GM21529 (cell line): ENCODE measurements around the gene PPIB.

Experiments used
- ATAC-seq: cut with Tn5 transposase; IDR thresholded peaks from one replicate; pipeline ENCODE4 v1.9.1; 2021; ENCODE audit not compliant: unreplicated experiment

PPIB gene

GRCh38 chr15:64162869-64163658 lies at the start of gene PPIB:
Gene PPIB, minus strand, starts transcription at chr15:64163022. Its CDS starts 36 bp downstream, at chr15:64162986.
- peak; percentile 86 for ATAC-seq

GRCh38 chr15:64211696-64212095 lies 48.9 kb upstream of the PPIB start:
- no peak for ATAC-seq

- ATAC-seq = no peak
Observed at GRCh38 chr15:64210371-64210770, 47.5 kb upstream of the PPIB start.

DNA sequence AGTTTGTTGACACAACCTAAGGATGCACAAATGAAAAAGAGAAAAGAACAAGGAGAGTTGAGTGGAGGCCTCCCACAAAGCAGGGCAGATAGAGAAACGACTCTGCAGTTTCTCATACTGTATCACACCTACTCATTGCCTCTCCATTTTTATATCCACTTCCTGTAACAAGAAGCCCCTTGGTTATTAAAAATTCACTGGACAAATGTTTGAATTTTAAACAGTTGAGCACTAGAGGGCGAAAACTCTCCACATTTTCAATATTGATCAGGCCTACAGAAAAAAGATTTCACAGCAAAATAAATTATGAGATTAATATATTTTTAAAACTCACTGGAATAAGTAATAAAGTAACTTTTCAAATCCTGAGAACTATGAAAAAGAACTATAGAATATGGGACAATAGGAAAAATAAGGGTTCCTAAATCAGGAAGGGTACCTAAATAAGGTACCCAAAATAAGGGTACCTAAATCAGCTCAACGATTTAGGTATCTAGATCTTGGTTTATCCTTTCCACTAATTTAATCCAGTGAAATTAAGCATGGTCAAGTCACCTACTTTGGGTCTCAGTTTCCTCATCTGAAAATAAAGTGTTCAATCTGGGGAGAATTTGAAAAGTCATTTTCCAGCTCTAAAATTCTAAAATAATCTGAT lies 47.0 kb upstream of the PPIB start:
- no peak for ATAC-seq

GRCh38 chr15:64205202-64205601 lies 42.4 kb upstream of the PPIB start:
- ATAC-seq = no peak

DNA sequence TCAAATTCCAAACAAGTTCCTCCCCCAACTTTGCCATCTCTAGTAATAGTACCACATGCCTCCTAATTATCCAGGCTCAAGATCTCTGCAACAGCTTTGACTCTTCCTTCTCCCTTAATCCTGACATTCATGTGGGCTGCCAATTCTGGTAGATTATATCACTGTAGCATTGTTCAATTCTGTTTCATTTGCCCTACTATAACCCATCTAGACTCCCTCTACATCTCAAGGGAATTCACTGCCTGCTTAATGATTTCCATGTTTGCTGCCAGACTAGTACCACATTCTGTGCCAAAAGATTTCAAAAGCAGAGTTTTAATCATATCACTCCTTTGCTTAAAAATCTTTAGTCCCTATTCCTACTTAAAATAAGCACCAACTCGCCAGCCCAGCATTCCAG lies 34.6 kb upstream of the PPIB start:
- ATAC-seq = no peak

DNA sequence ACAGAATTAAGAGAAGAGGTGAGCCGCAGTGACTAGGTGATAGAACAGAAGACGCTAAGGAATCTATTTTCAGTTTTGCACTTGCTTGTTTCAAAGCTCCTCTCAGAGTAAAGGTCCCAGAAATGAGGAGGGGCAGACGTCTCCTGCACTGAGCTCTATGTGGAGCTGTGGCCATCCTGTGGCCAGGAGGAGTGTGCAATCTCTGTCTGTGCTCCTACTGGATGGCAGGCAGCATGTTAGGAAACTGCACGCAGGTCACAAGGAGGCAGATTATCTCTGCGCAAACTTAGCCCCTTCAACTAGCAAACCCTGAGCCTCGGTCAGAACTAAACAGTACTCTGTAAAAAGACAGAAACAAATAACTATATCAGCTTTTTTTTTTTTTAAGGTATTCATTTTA lies 31.1 kb upstream of the PPIB start:
- no peak for ATAC-seq

GRCh38 chr15:64191971-64192830 lies 29.4 kb upstream of the PPIB start:
- ATAC-seq = no peak

DNA sequence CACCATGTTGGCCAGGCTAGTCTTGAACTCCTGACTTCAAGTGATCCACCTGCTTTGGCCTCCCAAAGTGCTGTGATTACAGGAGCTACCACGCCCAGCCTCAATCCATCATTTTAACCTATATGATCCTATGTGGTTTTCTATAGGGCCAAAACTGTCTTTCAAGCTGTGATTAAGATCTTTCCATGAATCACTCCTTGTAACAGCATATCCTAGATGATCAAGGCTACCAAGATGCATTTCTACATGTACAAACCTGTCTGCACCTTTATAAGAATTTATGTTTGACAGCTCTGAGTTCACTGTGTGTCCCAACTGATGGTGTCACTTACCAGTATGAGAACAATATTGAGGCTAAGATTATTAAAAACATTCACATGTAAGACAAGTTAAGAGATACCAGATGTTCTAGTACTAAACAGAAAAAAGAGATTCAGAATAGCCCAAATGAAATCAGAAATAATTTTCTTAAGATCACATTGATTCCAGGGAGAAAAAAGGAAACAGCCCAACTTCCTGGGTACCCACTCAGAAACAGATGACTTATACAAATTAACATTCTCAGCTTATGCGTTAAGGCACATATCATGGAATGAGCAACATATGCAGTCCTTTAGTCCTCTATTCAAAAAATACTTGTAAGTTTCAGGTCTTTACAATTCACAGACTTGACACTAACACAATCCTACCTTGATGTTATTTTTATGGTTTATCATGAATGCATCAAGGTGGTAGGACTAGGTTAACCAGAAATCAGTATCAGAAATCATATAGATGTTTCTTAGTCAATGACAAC lies 24.8 kb upstream of the PPIB start:
- ATAC-seq = no peak

GRCh38 chr15:64185146-64185911 lies 22.5 kb upstream of the PPIB start:
- ATAC-seq = no peak

DNA sequence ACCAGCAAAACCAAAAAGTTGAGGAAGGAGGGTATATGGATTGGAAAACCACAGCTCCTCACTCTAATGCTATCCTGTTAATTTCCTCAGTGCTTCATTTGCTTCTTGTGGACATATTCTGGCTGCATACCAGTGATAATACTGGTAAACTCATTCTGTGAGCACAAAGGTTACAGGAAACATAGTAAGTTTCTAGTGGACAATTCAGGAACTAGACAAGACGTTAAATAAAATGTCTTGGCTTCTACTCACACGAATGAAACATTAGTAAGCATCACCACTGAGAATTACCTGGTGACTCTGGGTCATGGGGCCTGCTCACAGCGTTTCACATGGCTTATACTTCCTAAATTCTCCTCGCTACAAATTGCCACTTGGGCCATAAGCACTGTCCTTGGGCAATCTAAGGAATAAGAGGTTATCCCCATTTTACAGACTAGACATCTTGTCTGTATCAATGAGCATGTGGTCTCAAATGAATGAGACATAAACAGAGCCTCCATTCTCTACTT lies 20.1 kb upstream of the PPIB start:
- ATAC-seq = no peak

GRCh38 chr15:64180235-64180824 lies 17.5 kb upstream of the PPIB start:
- ATAC-seq = no peak

DNA sequence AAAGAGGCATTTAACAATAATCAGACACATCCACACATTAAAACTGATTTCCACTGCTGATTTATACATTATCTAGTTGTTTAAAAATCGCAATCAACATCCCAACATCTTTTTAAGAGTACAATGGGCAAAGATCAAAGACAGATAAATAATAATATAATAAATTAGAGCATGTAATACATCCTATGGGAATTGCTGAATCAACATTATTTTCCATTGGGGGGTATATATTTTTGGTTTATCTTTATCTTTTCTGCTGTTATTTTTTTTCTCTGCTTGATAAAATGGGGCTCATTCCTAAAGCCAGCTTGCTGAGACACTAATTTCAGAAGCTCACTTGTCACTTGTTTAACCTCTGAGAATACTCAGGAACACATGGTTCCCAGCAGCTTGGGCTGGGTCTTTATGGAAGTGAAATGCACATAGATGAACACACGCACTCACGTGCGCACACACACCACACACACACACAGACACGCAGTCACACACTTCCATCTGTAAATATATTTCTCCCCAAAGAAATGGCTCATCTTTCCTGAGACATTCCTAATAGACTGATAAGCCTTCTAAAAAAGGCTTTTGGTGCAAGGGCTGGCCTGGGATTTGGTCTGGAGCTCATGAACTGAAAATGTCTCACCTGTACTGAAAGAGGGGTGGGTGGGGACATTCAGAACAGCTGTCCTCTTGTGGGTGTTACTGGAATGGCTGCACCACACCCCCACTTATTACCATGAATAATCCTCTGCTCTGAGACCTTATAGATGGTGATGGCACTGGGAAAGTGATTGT lies 3.5 kb upstream of the PPIB start:
- no peak for ATAC-seq

GRCh38 chr15:64164436-64164835 lies 1.6 kb upstream of the PPIB start:
- ATAC-seq = no peak

- peak; percentile 3 for ATAC-seq
Observed at GRCh38 chr15:64163659-64164362, 989 bp upstream of the PPIB start.

- ATAC-seq = peak; percentile 15
Observed at GRCh38 chr15:64162478-64162868, 349 bp downstream of the PPIB start.

GRCh38 chr15:64161688-64162477 lies 939 bp downstream of the PPIB start:
- no peak for ATAC-seq
